ENCODE results near the gene ZNF775. TPM values are rescaled to one million over a fixed set of nuclear protein-coding genes. Genes with fewer than 3 reads are reported as not detected.

Gene ZNF775
- total RNA-seq, 1 experiment from 2014 or later, result 1.7 TPM

- Mint-ChIP-seq H3K27ac (ENCODE audit: low read depth, unreplicated experiment) (no peak overlapping the region), H3K9me3 (ENCODE audit: unreplicated experiment) (peaks cover 12% of the 10 kb centered on the region), H3K36me3 (ENCODE audit: insufficient read depth, unreplicated experiment) (no peaks in the 10 kb centered on the region), H3K27me3 (ENCODE audit: insufficient read depth, unreplicated experiment) (peaks cover 16% of the 10 kb centered on the region), H3K4me3 (ENCODE audit: unreplicated experiment) (no peak overlapping the region), H3K4me1 (ENCODE audit: insufficient read depth, unreplicated experiment) (no peaks in the 10 kb centered on the region)
- no TSS peak for BruUV-seq (replicated peaks)
- intact Hi-C loops (cut with micrococcal nuclease), result no loop called here
- POLR2A ChIA-PET, result no interaction called here
- TF ChIP-seq CTCF (IDR thresholded peaks at IDR 0.05; ENCODE audit: unreplicated experiment), result no peak
- DNase-seq (ENCODE audit: unreplicated experiment), result no peak
- CTCF ChIA-PET, result interaction anchor here (3.3 kb wide), 1 partner anchor 11 kb away, joined by 16 read pairs; no protein-coding TSS in a partner anchor
Observed at GRCh38 chr7:150345012-150345411, 34.1 kb upstream of the ZNF775 start.

- intact Hi-C loops (cut with micrococcal nuclease), result no loop called here
- Mint-ChIP-seq H3K27ac (ENCODE audit: low read depth, unreplicated experiment) (no peak overlapping the region), H3K36me3 (ENCODE audit: insufficient read depth, unreplicated experiment) (no peaks in the 10 kb centered on the region), H3K4me1 (ENCODE audit: insufficient read depth, unreplicated experiment) (no peaks in the 10 kb centered on the region), H3K9me3 (ENCODE audit: unreplicated experiment) (peaks cover 12% of the 10 kb centered on the region), H3K4me3 (ENCODE audit: unreplicated experiment) (no peak overlapping the region), H3K27me3 (ENCODE audit: insufficient read depth, unreplicated experiment) (peaks cover 16% of the 10 kb centered on the region)
- no peak for DNase-seq (ENCODE audit: unreplicated experiment)
- TF ChIP-seq CTCF (IDR thresholded peaks at IDR 0.05; ENCODE audit: unreplicated experiment), result no peak
- POLR2A ChIA-PET, result no interaction called here
- CTCF ChIA-PET, result interaction anchor here (0.7 to 3.3 kb wide), 4 partner anchors 9 to 21 kb away, joined by 3 to 16 read pairs (median 6); no protein-coding TSS in a partner anchor
- no TSS peak for BruUV-seq (replicated peaks)
Observed at GRCh38 chr7:150346922-150347321, 32.2 kb upstream of the ZNF775 start.

- Mint-ChIP-seq H3K27ac (ENCODE audit: low read depth, unreplicated experiment) (no peak overlapping the region), H3K9me3 (ENCODE audit: unreplicated experiment) (no peaks in the 10 kb centered on the region), H3K4me3 (ENCODE audit: unreplicated experiment) (no peak overlapping the region), H3K4me1 (ENCODE audit: insufficient read depth, unreplicated experiment) (no peaks in the 10 kb centered on the region), H3K36me3 (ENCODE audit: insufficient read depth, unreplicated experiment) (no peaks in the 10 kb centered on the region), H3K27me3 (ENCODE audit: insufficient read depth, unreplicated experiment) (peaks cover 5% of the 10 kb centered on the region)
- no TSS peak for BruUV-seq (replicated peaks)
- no peak for TF ChIP-seq CTCF (IDR thresholded peaks at IDR 0.05; ENCODE audit: unreplicated experiment)
- CTCF ChIA-PET, result interaction anchor here (0.6 kb wide), 1 partner anchor 610 kb away, joined by 3 read pairs; no protein-coding TSS in a partner anchor
- POLR2A ChIA-PET, result no interaction called here
- DNase-seq (ENCODE audit: unreplicated experiment), result no peak
- intact Hi-C loops (cut with micrococcal nuclease), result no loop called here
Observed at GRCh38 chr7:150351587-150352194, 27.4 kb upstream of the ZNF775 start.

GRCh38 chr7:150355666-150356059 is 23.5 kb upstream of the ZNF775 start:
- no peak for TF ChIP-seq CTCF (IDR thresholded peaks at IDR 0.05; ENCODE audit: unreplicated experiment)
- no TSS peak for BruUV-seq (replicated peaks)
- Mint-ChIP-seq H3K4me3 (ENCODE audit: unreplicated experiment) (no peak overlapping the region), H3K27ac (ENCODE audit: low read depth, unreplicated experiment) (no peak overlapping the region), H3K36me3 (ENCODE audit: insufficient read depth, unreplicated experiment) (no peaks in the 10 kb centered on the region), H3K27me3 (ENCODE audit: insufficient read depth, unreplicated experiment) (no peaks in the 10 kb centered on the region), H3K9me3 (ENCODE audit: unreplicated experiment) (no peaks in the 10 kb centered on the region), H3K4me1 (ENCODE audit: insufficient read depth, unreplicated experiment) (no peaks in the 10 kb centered on the region)
- POLR2A ChIA-PET, result no interaction called here
- no peak for DNase-seq (ENCODE audit: unreplicated experiment)
- CTCF ChIA-PET, result interaction anchor here (0.6 to 3.2 kb wide), 26 partner anchors 9 to 734 kb away, joined by 3 to 18 read pairs (median 5); a partner anchor contains a TSS
- intact Hi-C loops (cut with micrococcal nuclease), result loop anchor here (1.0 kb wide), 1 partner anchor 66 kb away; no protein-coding TSS in a partner anchor

All from MCF 10A (cell line).